Heart right ventricle (tissue), 16 donors: ENCODE results near the gene ZIC4. TPM values are rescaled to one million over a fixed set of nuclear protein-coding genes. Genes with fewer than 3 reads are reported as not detected.

Experiments used
- ATAC-seq, 8 donors: fragments of 200-7000 bp; cut with Tn5 transposase; one replicate each; pipeline ENCODE4 v1.9.1; 2020; ENCODE audit warnings: mild to moderate bottlenecking in 8 of 8, moderate library complexity in 8 of 8, moderate number of reproducible peaks in 1 of 8
- DNase-seq, 2 donors: peaks; one replicate each; pipeline ENCODE4 v3.0.0-alpha.2; 2020
- H3K27ac ChIP-seq, 10 donors: fragments of 200-600 bp; sonication (generic) in 2 of 10; one replicate each; pipeline versions ENCODE4 v1.5.0 to v1.8.0; 2020 to 2022; ENCODE audit warnings: mild to moderate bottlenecking in 3 of 10
- H3K27me3 ChIP-seq, 7 donors: fragments of 200-600 bp; one replicate each; pipeline ENCODE4 v1.8.0; 2021 to 2022; ENCODE audit warnings: mild to moderate bottlenecking in 2 of 7
- H3K36me3 ChIP-seq, 9 donors: fragments of 200-600 bp; sonication (generic) in 1 of 9; one replicate each; pipeline versions ENCODE4 v1.5.0 to v1.8.0; 2020 to 2022; ENCODE audit warnings: mild to moderate bottlenecking in 2 of 9
- H3K4me1 ChIP-seq, 9 donors: fragments of 200-600 bp; sonication (generic) in 1 of 9; one replicate each; pipeline versions ENCODE4 v1.5.0 to v1.8.0; 2020 to 2022; ENCODE audit warnings: mild to moderate bottlenecking in 4 of 9
- H3K4me3 ChIP-seq, 10 donors: fragments of 200-600 bp; sonication (generic) in 2 of 10; one replicate each; pipeline versions ENCODE4 v1.5.0 to v1.8.0; 2020 to 2022; ENCODE audit warnings: mild to moderate bottlenecking in 7 of 10, moderate library complexity in 2 of 10
- H3K9me3 ChIP-seq, 11 donors: fragments of 200-600 bp in 10 of 11; sonication (generic) in 2 of 11; one replicate each; pipeline versions ENCODE4 v1.5.0 to v1.8.0; 2013 to 2022; ENCODE audit warnings: mild to moderate bottlenecking in 2 of 11, control low read depth in 1 of 11, moderate library complexity in 1 of 11
- CTCF ChIP-seq, 9 donors: fragments of 200-600 bp; sonication (generic) in 2 of 9; IDR thresholded peaks; one replicate each; pipeline versions ENCODE4 v1.5.0 to v1.8.0; 2021 to 2022; ENCODE audit warnings: antibody characterized with exemption in 9 of 9, mild to moderate bottlenecking in 5 of 9, moderate library complexity in 1 of 9
- WGBS, 2 donors: extraction: QIAGEN DNeasy Blood & Tissue Kit; methylation state at CpG; one replicate each; pipeline ENCODE4 v1.1.7; 2013; ENCODE audit warnings: inconsistent platforms in 1 of 2; 5-methylcytosine and 5-hydroxymethylcytosine counted together
- intact Hi-C, 10 donors: fragments of 100-400 bp; cut with DNase I; formaldehyde crosslinking; loops; one replicate each; pipeline versions ENCODE4 v1.11.1 to v1.14.2; 2022
- polyA plus RNA-seq, 2 donors: library from polyadenylated mRNA; stranded (reverse); fragments of 200-250 nt; gene quantifications; one replicate each; pipeline ENCODE4 v1.2.3, GENCODE V29; 2013
- total RNA-seq, 10 donors: library from RNA; stranded (reverse); fragmentation: NEBNext Ultra II Directional in 3 of 10; extraction: Animal tissue kit (Norgen Biotek cat#: 25700) in 3 of 10; gene quantifications; one replicate each; pipeline versions ENCODE4 v1.2.1 to v1.2.4, GENCODE V29; 2021 to 2023
- donor health status: Arrhythmogenic right ventricular cardiomyopathy.
- donor health status: ischemic (EF 13 %, LVEDD 7.1; RV severe dilation, severe dysfunction).
- donor health status: healthy with polysubstance abuse.
- donor health status: DM: no; HTN: yes; CAD: no.
- donor health status: DM: no; HTN: no; CAD: no.
- donor health status: ischemic (EF 25% LVEDD 6.9; RV normal size, moderate dysfunction).
- donor health status: ischemic (EF 25% LVEDD 5.7; RV mildly dilated, moderate dysfunction).
- donor health status: healthy.
- donor health status: DM: yes; HTN: yes; CAD: no.
- donor health status: Ischemic cardiomyopathy.
- donor health status: ischemic (EF 35%, LVEDD 5.7; RV mildly dilated, moderate dysfunction).
- donor health status: nonischemic (EF 11% LVEDD 7.7; RV severe dilation, severe dysfunction).
- donor health status: DM: yes; HTN: yes; CAD: no.
- donor health status: PGD.
- donor health status: ischemic (EF 29% LVEDD 5.4; RV normal size, mild dysfunction).
- donor health status: nonischemic (EF 23%, LVEDD 6.1; RV moderate dilation, normal function).

Gene ZIC4
- total and polyA plus RNA-seq, 12 donors: not detected

GRCh38 chr3:147407498-147408187 is 1.3 kb upstream of the ZIC4 start:
- peaks cover 0 to 37% (median 29%) of the 10 kb centered on the region in 9 donors for H3K4me1 ChIP-seq
- peaks cover 64 to 100% (median 100%) of the 10 kb centered on the region in 7 donors for H3K27me3 ChIP-seq
- 6 to 11% methylated on average over 27 of the region's 27 CpGs for WGBS, 2 donors
- intact Hi-C loops: no loop called here
- H3K9me3 ChIP-seq: no peaks in the 10 kb centered on the region
- TF ChIP-seq CTCF (IDR thresholded peaks at IDR 0.05): no peak
- ATAC-seq: no peak
- H3K36me3 ChIP-seq: no peaks in the 10 kb centered on the region
- no peak overlapping the region for H3K27ac ChIP-seq
- no peak for DNase-seq
- H3K4me3 ChIP-seq: no peak overlapping the region

- H3K4me3 ChIP-seq: no peak overlapping the region
Observed at GRCh38 chr3:147407114-147407497, 763 bp upstream of the ZIC4 start.

GRCh38 chr3:147405231-147406027 is 914 bp downstream of the ZIC4 start:
- DNase-seq (no peak), ATAC-seq (no peak)
- H3K27ac ChIP-seq: no peak overlapping the region
- WGBS, 2 donors: 5 to 8% methylated on average over 27 of the region's 27 CpGs
- no peak for TF ChIP-seq CTCF (IDR thresholded peaks at IDR 0.05)
- H3K9me3 ChIP-seq: no peaks in the 10 kb centered on the region
- H3K27me3 ChIP-seq: peaks cover 53 to 100% (median 100%) of the 10 kb centered on the region in 7 donors
- intact Hi-C loops: no loop called here
- H3K4me1 ChIP-seq: peaks cover 0 to 23% (median 16%) of the 10 kb centered on the region in 9 donors
- H3K4me3 ChIP-seq: no peak overlapping the region
- no peaks in the 10 kb centered on the region for H3K36me3 ChIP-seq

More at GRCh38 chr3:147407114-147407497, 763 bp upstream of the ZIC4 start:
- H3K27me3 ChIP-seq: peaks cover 59 to 100% (median 100%) of the 10 kb centered on the region in 7 donors
- no peaks in the 10 kb centered on the region for H3K9me3 ChIP-seq
- ATAC-seq (no peak), DNase-seq (no peak)
- no peak overlapping the region for H3K27ac ChIP-seq
- peaks cover 0 to 37% (median 29%) of the 10 kb centered on the region in 9 donors for H3K4me1 ChIP-seq
- intact Hi-C loops: no loop called here
- 3 to 4% methylated on average over 17 of the region's 17 CpGs for WGBS, 2 donors
- TF ChIP-seq CTCF (IDR thresholded peaks at IDR 0.05): no peak
- no peaks in the 10 kb centered on the region for H3K36me3 ChIP-seq

- TF ChIP-seq CTCF (IDR thresholded peaks at IDR 0.05): no peak
- peaks cover 51 to 100% (median 100%) of the 10 kb centered on the region in 7 donors for H3K27me3 ChIP-seq
- H3K36me3 ChIP-seq: no peaks in the 10 kb centered on the region
- no peak overlapping the region for H3K4me3 ChIP-seq
- H3K4me1 ChIP-seq: peaks cover 0 to 17% (median 10%) of the 10 kb centered on the region in 9 donors
- intact Hi-C loops: no loop called here
- WGBS, 2 donors: 9 to 10% methylated on average over 16 of the region's 16 CpGs
- no peak for DNase-seq
- no peaks in the 10 kb centered on the region for H3K9me3 ChIP-seq
- ATAC-seq: no peak
- no peak overlapping the region for H3K27ac ChIP-seq
Observed at GRCh38 chr3:147404800-147405230, 1.5 kb downstream of the ZIC4 start.
